CD4-positive, alpha-beta T cell treated with Interleukin-21 for 1 hour (primary cell): ENCODE results near the gene ANKRD13C.

Source experiments
- DNase-seq: peaks from one replicate; pipeline ENCODE4 v3.0.0-alpha.2; 2020

ANKRD13C gene

DNA sequence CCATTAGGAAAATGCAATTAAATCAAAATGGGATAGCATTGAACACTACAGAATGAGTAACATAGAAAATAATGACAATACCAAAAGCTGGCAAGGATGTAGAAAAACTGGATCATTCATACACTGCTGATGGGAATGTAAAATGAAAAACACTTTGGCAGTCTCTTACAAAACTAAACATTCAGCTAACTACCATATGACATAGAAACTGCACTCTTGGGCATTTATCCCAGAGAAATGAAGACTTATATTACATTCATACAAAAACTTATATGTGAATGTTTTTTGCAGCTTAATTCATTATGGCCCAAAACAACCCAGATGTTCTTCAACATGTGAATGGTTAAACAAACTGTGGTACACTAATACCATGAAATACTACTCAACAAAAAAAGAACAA lies 66.4 kb downstream of the ANKRD13C start:
- DNase-seq = no peak

DNA sequence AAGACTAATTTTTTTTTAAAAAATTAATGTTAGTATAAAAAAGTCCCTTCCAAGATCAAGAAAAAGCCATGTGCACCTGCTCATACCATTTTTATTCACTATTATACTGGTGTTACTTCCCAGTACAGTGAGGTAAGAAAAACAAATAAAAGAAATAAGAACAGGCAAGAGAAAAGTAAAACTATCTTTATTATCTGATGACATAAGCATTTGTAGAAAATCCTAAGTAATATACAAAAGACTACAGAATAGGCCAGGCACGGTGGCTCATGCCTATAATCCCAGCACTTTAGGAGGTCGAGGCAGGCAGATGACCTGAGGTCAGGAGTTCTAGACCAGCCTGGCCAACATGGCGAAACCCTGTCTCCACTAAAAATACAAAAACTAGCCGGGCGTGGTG lies 68.1 kb downstream of the ANKRD13C start:
- DNase-seq = no peak

DNA sequence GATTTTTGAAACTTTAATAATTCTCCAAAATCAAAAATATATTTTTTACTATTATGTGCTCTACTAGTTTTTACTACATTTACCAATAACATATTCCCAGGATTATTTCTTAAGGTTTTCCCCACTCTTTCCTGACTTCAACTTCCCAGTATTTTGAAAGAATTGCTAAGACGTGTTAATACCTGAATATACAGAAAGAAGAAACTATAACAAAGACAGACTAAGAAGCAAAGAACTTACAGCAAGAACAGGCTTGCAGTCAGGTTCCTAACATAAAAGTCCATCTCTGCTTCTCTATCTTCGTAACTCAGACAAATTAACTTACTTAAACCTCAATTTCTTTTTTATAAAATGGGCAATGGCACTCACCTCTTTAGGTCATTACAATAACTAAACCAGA lies 70.2 kb downstream of the ANKRD13C start:
- DNase-seq = no peak

DNA sequence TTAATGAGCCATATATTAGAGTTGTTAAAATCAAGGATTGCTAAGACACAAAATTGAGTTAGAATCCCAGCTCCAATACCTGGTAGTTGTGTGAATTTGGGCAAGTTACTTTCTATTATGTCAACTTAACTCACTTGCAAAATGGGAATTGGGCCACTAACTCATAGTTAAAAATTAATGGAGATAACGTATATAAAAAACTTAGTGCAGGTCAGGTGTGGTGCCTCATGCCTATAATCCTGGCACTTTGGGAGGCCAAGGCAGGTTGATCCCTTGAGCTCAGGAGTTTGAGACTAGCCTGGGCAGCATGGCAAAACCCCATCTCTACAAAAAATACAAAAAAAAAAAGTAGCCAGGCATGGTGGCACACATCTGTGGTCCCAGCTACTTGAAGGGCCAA lies 75.8 kb downstream of the ANKRD13C start:
- DNase-seq = no peak

DNA sequence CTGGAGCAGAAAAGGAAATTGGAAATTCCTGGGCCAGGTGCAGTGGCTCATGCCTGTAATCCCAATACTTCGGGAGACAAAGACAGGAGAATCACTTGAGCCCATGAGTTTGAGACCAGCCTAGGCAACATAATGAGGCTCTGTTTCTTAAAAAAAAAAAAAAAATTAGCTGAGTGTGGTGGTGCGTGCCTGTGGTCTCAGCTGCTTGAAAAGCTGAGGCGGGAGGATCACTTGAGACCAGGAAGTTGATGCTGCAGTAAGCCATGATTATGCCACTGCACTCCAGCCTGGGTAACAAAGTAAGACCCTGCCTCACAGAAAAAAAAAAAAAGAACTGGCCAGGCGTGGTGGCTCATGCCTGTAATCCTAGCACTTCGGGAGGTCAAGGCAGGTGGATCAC lies 76.6 kb downstream of the ANKRD13C start:
- DNase-seq = no peak

DNA sequence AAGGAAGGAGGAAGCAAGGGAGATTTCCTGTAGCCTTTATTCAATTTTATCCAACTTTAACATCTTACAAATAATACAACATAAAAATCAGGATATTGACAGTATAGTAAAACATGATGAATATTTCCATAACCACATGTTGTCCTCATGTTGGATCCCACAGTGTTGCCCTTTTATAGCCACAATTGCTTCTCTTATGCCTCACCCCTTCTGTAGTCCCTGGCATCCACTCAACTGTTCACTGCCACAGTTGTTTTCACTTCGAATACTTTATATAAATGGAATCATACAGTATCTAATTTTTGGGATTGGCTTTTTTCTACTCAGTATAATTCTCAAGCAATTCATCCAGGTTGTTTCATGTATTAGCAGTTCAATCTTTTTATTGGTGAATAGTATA lies 88.6 kb downstream of the ANKRD13C start:
- no peak for DNase-seq

DNA sequence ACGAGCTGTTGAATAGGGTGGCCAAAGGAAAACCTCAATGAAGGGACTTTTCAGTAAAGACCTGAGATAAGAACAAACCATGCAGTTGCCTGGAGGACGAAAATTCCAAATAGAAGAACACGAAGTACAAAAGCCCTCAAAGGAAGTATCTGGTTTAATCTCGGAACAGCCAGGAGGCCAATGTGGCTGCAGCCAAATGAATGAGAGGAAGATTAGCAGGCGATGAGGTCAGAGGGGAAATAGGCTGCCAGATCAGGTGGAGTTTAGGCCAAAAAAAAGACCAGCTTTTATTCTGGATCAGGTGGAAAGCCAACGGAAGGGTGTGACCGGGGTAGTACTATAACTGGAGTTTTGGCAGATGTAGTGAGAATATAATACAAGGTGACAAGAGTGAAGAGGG lies 89.7 kb downstream of the ANKRD13C start:
- no peak for DNase-seq

DNA sequence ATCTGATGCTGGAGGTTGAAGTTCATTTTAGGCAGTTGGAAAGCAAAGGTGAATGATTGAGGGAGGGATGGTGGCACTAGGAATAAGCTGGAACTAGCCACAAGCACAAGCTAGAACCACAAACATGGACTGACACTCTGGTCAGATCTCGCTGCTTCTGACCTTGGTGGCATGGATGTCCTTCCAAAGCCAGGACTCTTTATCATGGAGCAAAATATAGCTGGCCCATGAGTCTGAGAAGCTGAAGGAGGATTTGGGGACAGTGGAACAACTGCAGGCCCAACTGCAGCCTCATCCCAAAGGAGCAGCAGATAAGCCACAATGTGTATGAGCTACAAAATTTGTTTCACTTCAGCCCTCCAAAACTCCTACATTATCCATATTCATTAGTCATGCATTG lies 97.9 kb downstream of the ANKRD13C start:
- DNase-seq = no peak

DNA sequence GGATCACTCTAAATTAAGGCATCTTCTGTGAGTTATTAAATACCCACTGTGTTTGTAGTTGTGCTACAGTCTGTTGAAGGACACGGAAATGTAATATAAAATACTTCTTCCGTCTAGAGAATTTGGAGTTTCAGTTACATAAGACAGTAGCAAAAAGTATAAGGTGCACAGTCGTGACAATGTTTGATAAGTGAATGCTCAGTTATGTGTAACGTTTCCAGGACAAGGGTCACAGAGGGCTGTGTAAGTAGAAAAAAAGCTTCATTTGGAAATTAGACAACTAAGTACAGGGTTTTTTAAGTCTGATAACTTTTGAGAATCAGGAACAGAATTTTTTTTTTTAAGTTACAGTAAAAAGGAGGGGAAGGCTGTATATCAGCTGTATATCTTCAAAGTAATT lies 105.8 kb downstream of the ANKRD13C start:
- DNase-seq = no peak

DNA sequence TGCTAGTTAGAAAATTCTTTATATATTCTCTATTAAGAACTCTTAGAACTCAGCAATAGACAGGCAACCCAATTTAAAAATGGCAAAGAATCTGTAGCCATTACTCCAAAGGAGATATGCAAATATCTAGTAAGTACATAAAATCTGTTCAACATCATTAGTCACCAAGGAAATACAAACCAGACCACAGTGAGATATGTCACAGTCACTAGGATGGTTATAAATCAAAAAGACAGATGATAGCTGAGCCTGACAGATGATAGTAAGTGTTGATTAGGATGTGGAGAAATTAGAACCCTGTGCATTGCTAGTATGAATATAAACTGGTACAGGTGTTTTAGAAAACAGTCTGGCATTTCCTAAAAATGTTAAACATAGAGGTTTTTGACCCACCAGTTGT lies 106.8 kb downstream of the ANKRD13C start:
- no peak for DNase-seq

DNA sequence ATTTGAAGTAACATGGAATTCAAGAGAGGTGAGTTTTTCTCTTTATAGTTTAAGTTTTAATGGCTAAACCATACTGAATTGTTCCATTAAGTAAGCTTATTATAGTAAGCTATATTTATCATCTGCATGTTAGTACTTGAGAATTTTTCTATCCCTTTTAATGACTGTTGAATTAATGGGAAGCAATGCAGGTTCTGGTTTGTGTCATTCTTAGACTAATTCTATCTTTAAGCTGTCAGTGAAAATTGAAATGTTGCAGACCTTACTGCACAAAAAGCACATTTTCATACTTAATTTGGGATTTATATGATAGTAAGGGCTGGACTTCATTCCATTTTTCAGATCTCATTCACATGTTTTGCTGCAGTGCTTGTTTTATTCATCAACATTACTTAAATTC lies 107.4 kb downstream of the ANKRD13C start:
- no peak for DNase-seq

DNA sequence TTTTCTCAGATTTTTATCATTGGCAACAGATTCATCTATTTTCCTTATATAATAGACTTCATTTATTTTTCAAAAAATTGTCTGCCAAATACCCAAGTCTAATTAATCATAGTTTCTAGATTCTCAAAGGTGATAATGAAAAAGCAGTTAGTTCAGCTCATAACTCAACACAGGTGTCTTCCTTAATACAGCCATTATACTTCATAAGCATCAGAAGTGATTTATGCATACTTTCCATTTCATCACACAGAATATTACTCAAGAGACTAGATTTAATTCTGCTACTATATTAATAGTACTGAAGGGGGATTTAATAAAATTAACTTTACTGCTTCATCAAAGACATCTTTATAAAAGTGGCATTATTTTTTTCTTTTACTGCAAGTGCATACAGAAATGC lies 114.6 kb downstream of the ANKRD13C start:
- no peak for DNase-seq

DNA sequence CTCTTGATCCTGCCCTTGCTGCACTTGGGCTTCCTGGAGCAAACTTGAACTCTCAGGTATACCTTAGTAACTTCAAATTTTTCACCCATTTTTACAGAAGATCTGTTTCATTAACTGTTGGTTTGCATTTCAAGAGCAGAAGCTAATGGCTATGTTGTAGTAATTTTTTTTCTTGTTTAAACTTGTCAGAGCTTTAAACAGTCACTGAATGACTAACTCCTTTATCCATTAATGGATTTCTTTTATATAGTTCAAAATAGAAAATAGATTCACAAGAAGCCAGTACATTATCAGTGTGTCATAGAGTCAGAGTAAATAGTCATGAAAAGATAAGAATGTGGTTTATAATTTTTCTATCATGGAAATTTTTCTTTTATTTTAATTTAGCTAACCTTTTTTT lies 119.8 kb downstream of the ANKRD13C start:
- no peak for DNase-seq

DNA sequence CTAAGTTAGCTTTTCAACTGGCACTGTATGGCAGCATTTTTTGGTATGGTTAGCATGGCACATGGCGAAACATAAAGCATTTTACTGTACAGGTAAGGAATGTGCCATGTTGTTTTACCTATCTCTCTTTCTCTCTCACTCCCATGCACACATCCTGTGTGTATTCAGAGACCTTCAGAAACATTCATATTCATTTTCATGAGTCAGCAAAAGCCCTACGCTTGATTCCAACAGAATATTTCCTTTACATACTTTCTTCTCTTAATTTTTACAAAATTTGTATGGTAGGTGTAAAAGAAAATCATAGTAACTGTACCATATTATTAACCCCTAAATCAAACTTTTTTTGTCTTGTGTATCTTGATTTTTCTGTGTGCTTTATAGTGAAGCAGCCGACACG lies 123.0 kb downstream of the ANKRD13C start:
- DNase-seq = no peak

DNA sequence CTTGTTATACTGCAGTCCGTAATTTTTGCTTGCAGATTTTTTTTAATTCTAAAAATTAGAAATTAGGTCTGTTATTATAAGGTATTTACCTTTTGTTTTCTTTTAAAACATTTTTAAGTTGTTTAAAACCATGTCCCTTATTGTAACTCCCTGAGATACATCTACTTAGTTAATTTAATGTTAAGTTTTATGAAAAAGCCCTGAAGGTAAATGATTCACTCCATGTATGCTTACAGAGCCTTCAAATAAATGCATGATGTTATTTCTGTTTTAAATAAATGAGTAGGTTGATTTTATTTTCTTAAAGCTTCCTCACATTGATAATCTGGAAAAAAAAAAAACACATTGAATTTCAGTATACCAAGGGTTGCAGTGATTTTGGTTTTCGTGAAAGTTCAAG lies 125.9 kb downstream of the ANKRD13C start:
- no peak for DNase-seq

DNA sequence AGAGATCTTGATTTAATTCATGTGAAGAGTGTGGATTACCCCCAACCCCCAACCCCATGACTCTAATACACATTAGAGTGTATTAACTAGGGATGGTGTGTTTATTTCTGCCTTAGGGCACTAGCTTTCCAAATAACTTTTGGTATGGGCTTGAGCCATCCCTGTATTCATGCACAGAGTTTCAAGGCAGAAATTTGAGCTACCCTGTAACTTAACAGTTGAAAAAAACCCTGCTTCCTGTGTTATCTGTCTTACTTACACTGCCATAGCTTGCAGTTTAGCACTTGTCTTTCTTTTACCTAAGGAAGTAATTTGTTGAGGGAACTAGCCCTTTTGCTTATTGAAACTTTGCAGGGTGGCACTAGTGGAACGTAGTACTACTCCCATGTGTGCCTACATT lies 127.1 kb downstream of the ANKRD13C start:
- peak; percentile 17 for DNase-seq

DNA sequence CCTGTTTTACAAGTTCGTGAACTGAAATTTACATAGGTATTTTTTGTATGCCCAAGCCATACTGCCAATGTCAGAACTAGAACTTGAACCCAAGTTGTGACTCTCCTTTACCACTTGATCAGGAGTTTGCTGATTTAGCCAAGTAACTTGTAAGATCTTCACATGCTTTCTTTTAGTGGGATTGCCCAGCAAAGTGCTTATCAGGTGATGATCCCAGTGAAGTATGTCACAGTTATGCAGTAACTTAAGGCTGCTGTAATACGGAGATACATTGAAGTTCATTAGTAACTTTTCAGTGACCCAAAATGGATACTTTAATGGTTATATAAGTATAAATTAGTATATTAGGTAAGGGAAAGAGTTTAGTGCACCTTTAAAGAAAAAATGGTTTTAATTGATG lies 129.6 kb downstream of the ANKRD13C start:
- no peak for DNase-seq

DNA sequence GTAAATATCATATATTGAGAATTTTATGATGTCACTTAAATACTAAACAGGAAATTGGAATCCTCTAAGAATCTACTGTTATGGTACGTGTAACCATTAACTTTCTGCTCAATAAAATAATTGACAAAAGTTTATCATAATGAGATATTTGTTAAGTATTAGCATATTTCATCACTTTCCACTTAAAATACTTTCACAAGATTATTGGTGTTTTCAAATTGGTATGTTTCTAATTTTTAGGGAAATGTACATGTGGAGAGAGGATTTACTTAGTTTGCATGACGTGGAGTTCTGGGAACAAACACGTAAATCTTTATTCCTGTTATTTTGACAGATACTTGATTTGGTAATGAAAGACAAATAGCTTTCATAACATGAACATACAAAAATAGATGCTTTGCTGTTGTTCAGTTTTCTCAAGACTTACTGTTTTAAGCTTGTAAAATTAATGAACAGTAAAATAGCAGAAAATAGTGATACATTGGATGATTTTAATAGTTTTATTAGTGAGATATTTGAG lies 131.7 kb downstream of the ANKRD13C start:
- no peak for DNase-seq

DNA sequence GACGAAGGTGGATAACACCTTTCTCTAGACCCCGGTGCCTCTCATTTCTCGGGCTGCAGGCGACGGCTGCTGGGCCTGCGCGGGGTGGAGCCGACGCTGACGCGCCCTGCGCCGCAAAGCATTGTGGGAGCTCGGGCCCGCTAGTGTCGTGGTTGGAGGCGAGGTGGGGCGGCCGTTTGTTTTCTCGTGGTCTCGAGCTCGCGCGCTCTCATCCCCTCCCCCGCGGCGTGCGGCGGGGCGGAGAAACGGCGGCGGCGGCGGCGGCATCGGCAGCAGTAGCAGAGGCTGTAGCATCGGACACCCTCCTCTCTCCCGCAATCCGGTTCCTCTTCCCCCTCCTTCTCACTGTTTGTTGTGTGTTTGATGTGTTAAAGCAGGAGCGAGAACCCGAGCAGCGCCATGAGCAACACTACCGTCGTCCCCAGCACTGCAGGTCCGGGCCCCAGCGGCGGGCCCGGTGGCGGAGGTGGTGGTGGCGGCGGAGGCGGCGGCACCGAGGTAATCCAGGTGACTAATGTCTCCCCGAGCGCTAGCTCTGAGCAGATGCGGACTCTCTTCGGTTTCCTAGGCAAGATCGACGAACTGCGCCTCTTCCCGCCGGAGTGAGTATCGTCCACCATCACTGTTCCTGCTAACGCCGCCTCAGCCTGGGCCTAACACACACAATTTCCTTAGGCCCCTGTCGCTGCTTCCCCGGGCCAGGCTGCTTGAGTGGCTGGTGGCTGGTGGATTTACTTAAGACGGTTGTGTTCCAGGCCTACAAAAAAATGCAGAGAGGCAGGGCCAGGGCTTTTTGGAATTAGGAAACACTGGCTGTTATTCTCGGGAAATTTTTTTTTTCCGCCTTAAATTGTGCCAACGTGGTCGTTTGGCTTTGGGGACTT lies 133.0 kb downstream of the ANKRD13C start, which contains the start of gene SRSF11:
Gene SRSF11, plus strand, starts transcription at position 143 of the 884 bp plus-strand sequence. Its CDS starts 257 bp downstream, at position 400.
- DNase-seq = peak; percentile 96

DNA sequence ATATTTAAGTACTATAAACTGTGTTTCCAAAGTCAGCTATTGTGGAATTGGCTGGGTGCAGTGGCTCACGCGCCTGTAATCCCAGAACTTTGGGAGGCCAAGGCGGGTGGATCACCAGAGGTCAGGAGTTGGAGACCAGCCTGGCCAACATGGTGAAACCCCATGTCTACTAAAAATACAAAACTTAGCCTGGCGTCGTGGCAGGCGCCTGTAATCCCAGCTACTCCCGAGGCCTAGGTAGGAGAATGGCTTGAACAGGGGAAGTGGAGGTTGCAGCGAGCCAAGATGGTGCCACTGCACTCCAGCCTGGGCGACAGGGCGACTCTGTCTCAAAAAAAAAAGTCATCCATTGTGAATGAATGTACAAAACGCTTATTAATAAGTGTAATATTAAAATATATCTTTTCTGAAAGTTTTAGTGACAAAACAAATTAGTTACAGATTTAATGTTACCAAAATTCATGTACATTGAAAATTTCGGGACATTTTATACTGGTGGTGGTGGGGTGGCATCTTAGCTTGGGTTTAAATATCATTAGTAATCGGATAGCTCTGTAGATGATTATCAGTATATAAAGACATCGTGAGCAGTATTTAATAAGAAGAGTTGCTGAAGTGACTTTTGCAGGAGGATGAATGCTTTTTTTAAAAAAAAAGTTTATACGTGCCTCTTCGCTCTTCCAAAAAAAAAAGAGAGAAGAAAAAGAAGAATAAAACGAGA lies 133.8 kb downstream of the ANKRD13C start:
- DNase-seq = no peak

DNA sequence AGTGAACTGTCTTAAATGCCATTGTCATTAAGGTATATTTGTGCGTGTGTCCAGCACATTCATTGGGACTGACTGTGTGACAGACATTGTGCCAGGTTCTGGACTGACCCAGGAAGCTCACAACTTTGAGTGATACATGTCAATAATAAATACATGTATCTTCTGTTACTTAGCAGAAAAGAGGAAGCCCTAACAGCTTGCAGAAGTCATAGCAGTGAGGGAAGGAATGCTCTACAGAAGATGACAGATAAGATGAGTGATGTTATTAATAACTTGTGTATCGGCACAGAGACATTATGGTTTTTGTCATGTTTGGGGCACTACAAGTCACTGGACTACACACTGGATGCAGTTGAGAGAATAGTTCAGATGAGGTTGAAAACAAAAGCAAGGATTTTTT lies 134.5 kb downstream of the ANKRD13C start:
- no peak for DNase-seq

DNA sequence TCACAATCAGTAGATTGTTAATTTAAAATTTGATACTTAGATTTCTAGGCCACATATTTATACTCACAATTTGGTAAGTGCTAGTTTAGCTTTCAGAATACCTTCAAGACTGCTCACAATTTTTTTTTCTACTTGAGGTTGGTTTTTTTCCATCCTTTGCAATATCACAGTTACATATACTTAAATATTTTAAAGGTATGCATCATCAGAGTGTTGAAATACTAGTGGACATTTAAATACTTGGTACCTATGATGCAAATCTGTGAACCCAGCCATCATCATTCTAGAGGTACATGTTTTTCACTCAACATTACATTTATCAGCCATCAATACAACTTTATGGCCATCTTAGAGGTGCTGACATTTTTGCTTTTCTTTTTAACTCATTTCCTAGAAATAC lies 143.0 kb downstream of the ANKRD13C start:
- no peak for DNase-seq

DNA sequence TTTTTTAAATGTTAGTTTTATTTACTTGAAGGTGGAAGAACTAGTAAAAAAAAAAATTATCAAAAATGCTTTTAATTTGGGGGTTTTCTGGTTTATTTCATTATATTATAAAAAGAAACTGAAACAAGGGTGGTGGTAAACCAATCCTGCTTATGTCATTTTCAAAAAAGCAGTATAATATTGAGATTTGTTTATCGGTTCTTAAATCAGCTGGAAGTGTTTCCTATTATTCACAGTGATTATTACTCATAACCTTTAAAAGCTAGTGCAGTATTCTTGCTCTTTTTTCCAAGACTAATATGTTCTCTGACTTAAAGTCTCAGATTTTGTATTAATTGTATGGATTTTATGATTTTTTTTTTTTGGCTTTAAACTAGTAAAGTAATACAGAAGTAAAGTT lies 143.7 kb downstream of the ANKRD13C start:
- no peak for DNase-seq
